ENCODE data around the gene CDIPT.
"Not testable (repeated sequence)": the region's sequence is repeated elsewhere in the genome, so short reads cannot be mapped to it uniquely, and the experiment has no call there.

The CDIPT gene

GRCh38 chr16:29862884-29863668 lies at the start of gene CDIPT:
Gene CDIPT (minus strand): TSS chr16:29863226. CDS start chr16:29862857, 369 bp downstream.
- peak; percentile 60 for TF ChIP-seq CTCF (conservative IDR thresholded peaks at IDR 0.05; ENCODE audit: low read depth, low read length)

GRCh38 chr16:29912087-29912486 lies 49.1 kb upstream of the CDIPT start:
- no peak for DNase-seq (ENCODE audit: low read depth)
- no peak overlapping the region for H3K4me3 ChIP-seq (ENCODE audit: low read depth, low read length)
- TF ChIP-seq CTCF (conservative IDR thresholded peaks at IDR 0.05; ENCODE audit: low read depth, low read length), result no peak

More at GRCh38 chr16:29862884-29863668, at the start of gene CDIPT:
- DNase-seq (ENCODE audit: low read depth), result peak; percentile 99
- peak within 1 kb of the TSS; percentile 91 for H3K4me3 ChIP-seq (ENCODE audit: low read depth, low read length)

- no peak for DNase-seq (ENCODE audit: low read depth)
- no peak for TF ChIP-seq CTCF (conservative IDR thresholded peaks at IDR 0.05; ENCODE audit: low read depth, low read length)
- H3K4me3 ChIP-seq (ENCODE audit: low read depth, low read length), result no peak overlapping the region
These were observed 48.6 kb upstream of the CDIPT start for GRCh38 chr16:29911676-29912010.

- no peak for DNase-seq (ENCODE audit: low read depth)
- H3K4me3 ChIP-seq (ENCODE audit: low read depth, low read length), result no peak overlapping the region
- no peak for TF ChIP-seq CTCF (conservative IDR thresholded peaks at IDR 0.05; ENCODE audit: low read depth, low read length)
These were observed 48.0 kb upstream of the CDIPT start for GRCh38 chr16:29910819-29911675.

- DNase-seq (ENCODE audit: low read depth); H3K4me3 ChIP-seq (ENCODE audit: low read depth, low read length): not testable (repeated sequence)
These were observed 46.8 kb upstream of the CDIPT start for GRCh38 chr16:29909851-29910250.

- no peak for TF ChIP-seq CTCF (conservative IDR thresholded peaks at IDR 0.05; ENCODE audit: low read depth, low read length)
- peak; percentile 75 for DNase-seq (ENCODE audit: low read depth)
- no peak overlapping the region for H3K4me3 ChIP-seq (ENCODE audit: low read depth, low read length)
These were observed 46.4 kb upstream of the CDIPT start for GRCh38 chr16:29909391-29909790.

- H3K4me3 ChIP-seq (ENCODE audit: low read depth, low read length), result no peak overlapping the region
- TF ChIP-seq CTCF (conservative IDR thresholded peaks at IDR 0.05; ENCODE audit: low read depth, low read length), result no peak
- DNase-seq (ENCODE audit: low read depth), result no peak
These were observed 45.7 kb upstream of the CDIPT start for GRCh38 chr16:29908719-29909220.

Measured in choroid plexus epithelial cell (primary cell).